ENCODE results near the gene CDH10.

The CDH10 gene

GRCh38 chr5:24566933-24567332 lies 77.8 kb downstream of the CDH10 start:
- Histone ChIP-seq H3K9me3 (ENCODE audit: control insufficient read depth, insufficient read depth, low read length) (no peaks in the 10 kb centered on the region), H3K9ac (ENCODE audit: low read depth, low read length) (no peak overlapping the region), H3K36me3 (ENCODE audit: insufficient read depth, low read length) (no peaks in the 10 kb centered on the region), H3K4me1 (ENCODE audit: insufficient read depth, low read length) (no peaks in the 10 kb centered on the region)

- Histone ChIP-seq H3K36me3 (ENCODE audit: insufficient read depth, low read length) (no peaks in the 10 kb centered on the region), H3K4me1 (ENCODE audit: insufficient read depth, low read length) (no peaks in the 10 kb centered on the region), H3K9me3 (ENCODE audit: control insufficient read depth, insufficient read depth, low read length) (no peaks in the 10 kb centered on the region), H3K9ac (ENCODE audit: low read depth, low read length) (no peak overlapping the region)
Observed at GRCh38 chr5:24555229-24555628, 89.5 kb downstream of the CDH10 start.

- no peaks in the 10 kb centered on the region for H3K9me3 ChIP-seq (ENCODE audit: control insufficient read depth, insufficient read depth, low read length)
- no peak overlapping the region for H3K9ac ChIP-seq (ENCODE audit: low read depth, low read length)
- no peaks in the 10 kb centered on the region for H3K36me3 ChIP-seq (ENCODE audit: insufficient read depth, low read length)
- no peaks in the 10 kb centered on the region for H3K4me1 ChIP-seq (ENCODE audit: insufficient read depth, low read length)
Observed at GRCh38 chr5:24547132-24547531, 97.6 kb downstream of the CDH10 start.

- H3K4me1 ChIP-seq (ENCODE audit: insufficient read depth, low read length) = no peaks in the 10 kb centered on the region
- no peak overlapping the region for H3K9ac ChIP-seq (ENCODE audit: low read depth, low read length)
- H3K36me3 ChIP-seq (ENCODE audit: insufficient read depth, low read length) = no peaks in the 10 kb centered on the region
- H3K9me3 ChIP-seq (ENCODE audit: control insufficient read depth, insufficient read depth, low read length) = no peaks in the 10 kb centered on the region
Observed at GRCh38 chr5:24539613-24540012, 105.2 kb downstream of the CDH10 start.

GRCh38 chr5:24538346-24538745 lies 106.4 kb downstream of the CDH10 start:
- Histone ChIP-seq H3K9me3 (ENCODE audit: control insufficient read depth, insufficient read depth, low read length) (no peaks in the 10 kb centered on the region), H3K4me1 (ENCODE audit: insufficient read depth, low read length) (no peaks in the 10 kb centered on the region), H3K9ac (ENCODE audit: low read depth, low read length) (no peak overlapping the region), H3K36me3 (ENCODE audit: insufficient read depth, low read length) (no peaks in the 10 kb centered on the region)

GRCh38 chr5:24535646-24536045 lies 109.1 kb downstream of the CDH10 start:
- Histone ChIP-seq H3K4me1 (ENCODE audit: insufficient read depth, low read length) (no peaks in the 10 kb centered on the region), H3K9me3 (ENCODE audit: control insufficient read depth, insufficient read depth, low read length) (no peaks in the 10 kb centered on the region), H3K36me3 (ENCODE audit: insufficient read depth, low read length) (no peaks in the 10 kb centered on the region), H3K9ac (ENCODE audit: low read depth, low read length) (no peak overlapping the region)

GRCh38 chr5:24530906-24531305 lies 113.9 kb downstream of the CDH10 start:
- H3K4me1 ChIP-seq (ENCODE audit: insufficient read depth, low read length) = no peaks in the 10 kb centered on the region
- no peaks in the 10 kb centered on the region for H3K36me3 ChIP-seq (ENCODE audit: insufficient read depth, low read length)
- H3K9ac ChIP-seq (ENCODE audit: low read depth, low read length) = no peak overlapping the region
- H3K9me3 ChIP-seq (ENCODE audit: control insufficient read depth, insufficient read depth, low read length) = no peaks in the 10 kb centered on the region

- H3K9ac ChIP-seq (ENCODE audit: low read depth, low read length) = no peak overlapping the region
- H3K36me3 ChIP-seq (ENCODE audit: insufficient read depth, low read length) = no peaks in the 10 kb centered on the region
- no peaks in the 10 kb centered on the region; the same call in 1 of the 2 replicates for H3K4me1 ChIP-seq (ENCODE audit: insufficient read depth, low read length)
- H3K9me3 ChIP-seq (ENCODE audit: control insufficient read depth, insufficient read depth, low read length) = no peaks in the 10 kb centered on the region
Observed at GRCh38 chr5:24525414-24525813, 119.4 kb downstream of the CDH10 start.

- Histone ChIP-seq H3K36me3 (ENCODE audit: insufficient read depth, low read length) (no peaks in the 10 kb centered on the region), H3K9me3 (ENCODE audit: control insufficient read depth, insufficient read depth, low read length) (no peaks in the 10 kb centered on the region), H3K9ac (ENCODE audit: low read depth, low read length) (no peak overlapping the region), H3K4me1 (ENCODE audit: insufficient read depth, low read length) (no peaks in the 10 kb centered on the region)
Observed at GRCh38 chr5:24512423-24512822, 132.4 kb downstream of the CDH10 start.

GRCh38 chr5:24510523-24510988 lies 134.2 kb downstream of the CDH10 start:
- H3K36me3 ChIP-seq (ENCODE audit: insufficient read depth, low read length) = no peaks in the 10 kb centered on the region
- H3K4me1 ChIP-seq (ENCODE audit: insufficient read depth, low read length) = no peaks in the 10 kb centered on the region
- H3K9ac ChIP-seq (ENCODE audit: low read depth, low read length) = no peak overlapping the region
- H3K9me3 ChIP-seq (ENCODE audit: control insufficient read depth, insufficient read depth, low read length) = no peaks in the 10 kb centered on the region

- no peaks in the 10 kb centered on the region for H3K9me3 ChIP-seq (ENCODE audit: control insufficient read depth, insufficient read depth, low read length)
- H3K36me3 ChIP-seq (ENCODE audit: insufficient read depth, low read length) = no peaks in the 10 kb centered on the region
- H3K9ac ChIP-seq (ENCODE audit: low read depth, low read length) = no peak overlapping the region
- no peaks in the 10 kb centered on the region for H3K4me1 ChIP-seq (ENCODE audit: insufficient read depth, low read length)
Observed at GRCh38 chr5:24509943-24510342, 134.8 kb downstream of the CDH10 start.

GRCh38 chr5:24505258-24505657 lies 139.5 kb downstream of the CDH10 start:
- Histone ChIP-seq H3K36me3 (ENCODE audit: insufficient read depth, low read length) (no peaks in the 10 kb centered on the region), H3K4me1 (ENCODE audit: insufficient read depth, low read length) (no peaks in the 10 kb centered on the region), H3K9ac (ENCODE audit: low read depth, low read length) (no peak overlapping the region), H3K9me3 (ENCODE audit: control insufficient read depth, insufficient read depth, low read length) (no peaks in the 10 kb centered on the region)

- Histone ChIP-seq H3K36me3 (ENCODE audit: insufficient read depth, low read length) (no peaks in the 10 kb centered on the region), H3K4me1 (ENCODE audit: insufficient read depth, low read length) (no peaks in the 10 kb centered on the region; the same call in 1 of the 2 replicates), H3K9me3 (ENCODE audit: control insufficient read depth, insufficient read depth, low read length) (no peaks in the 10 kb centered on the region), H3K9ac (ENCODE audit: low read depth, low read length) (no peak overlapping the region)
Observed at GRCh38 chr5:24497591-24498157, 147.1 kb downstream of the CDH10 start.

GRCh38 chr5:24497145-24497544 lies 147.6 kb downstream of the CDH10 start:
- Histone ChIP-seq H3K9me3 (ENCODE audit: control insufficient read depth, insufficient read depth, low read length) (no peaks in the 10 kb centered on the region), H3K9ac (ENCODE audit: low read depth, low read length) (no peak overlapping the region), H3K4me1 (ENCODE audit: insufficient read depth, low read length) (no peaks in the 10 kb centered on the region; the same call in 1 of the 2 replicates), H3K36me3 (ENCODE audit: insufficient read depth, low read length) (no peaks in the 10 kb centered on the region)

GRCh38 chr5:24496268-24496667 lies 148.5 kb downstream of the CDH10 start:
- Histone ChIP-seq H3K9ac (ENCODE audit: low read depth, low read length) (no peak overlapping the region), H3K4me1 (ENCODE audit: insufficient read depth, low read length) (no peaks in the 10 kb centered on the region; the same call in 1 of the 2 replicates), H3K9me3 (ENCODE audit: control insufficient read depth, insufficient read depth, low read length) (no peaks in the 10 kb centered on the region), H3K36me3 (ENCODE audit: insufficient read depth, low read length) (no peaks in the 10 kb centered on the region)

- Histone ChIP-seq H3K9ac (ENCODE audit: low read depth, low read length) (no peak overlapping the region), H3K4me1 (ENCODE audit: insufficient read depth, low read length) (no peaks in the 10 kb centered on the region), H3K36me3 (ENCODE audit: insufficient read depth, low read length) (no peaks in the 10 kb centered on the region), H3K9me3 (ENCODE audit: control insufficient read depth, insufficient read depth, low read length) (no peaks in the 10 kb centered on the region)
Observed at GRCh38 chr5:24492229-24492628, 152.5 kb downstream of the CDH10 start.

Measured in ES-I3 (cell line).